Breast epithelium (tissue), 4 donors: Measurements from ENCODE around the gene C6orf118. TPM values are rescaled to one million over a fixed set of nuclear protein-coding genes. Genes with fewer than 3 reads are reported as not detected.

Experiments
- DNase-seq, 2 donors: peaks; one replicate each; pipeline ENCODE4 v3.0.0-alpha.2; 2019; ENCODE audit warnings: low spot score in 2 of 2
- H3K27ac ChIP-seq, 2 donors: fragments of 200-600 bp; sonication (generic) in 1 of 2; one replicate each; pipeline ENCODE4 v1.5.1; 2016 to 2019; ENCODE audit warnings: mild to moderate bottlenecking in 1 of 2
- H3K27me3 ChIP-seq, 2 donors: fragments of 200-600 bp; sonication (generic) in 1 of 2; one replicate each; pipeline versions ENCODE4 v1.5.1 to v1.6.0; 2017 to 2019; ENCODE audit warnings: control low read depth in 1 of 2, mild to moderate bottlenecking in 1 of 2
- H3K36me3 ChIP-seq: fragments of 200-600 bp; one replicate; pipeline ENCODE4 v1.5.1; 2019
- H3K4me1 ChIP-seq, 2 donors: fragments of 200-600 bp; sonication (generic); one replicate each; pipeline ENCODE4 v1.5.1; 2016 to 2019; ENCODE audit warnings: control low read depth in 1 of 2
- H3K4me3 ChIP-seq, 3 donors: fragments of 200-600 bp; sonication (generic); 1 replicate in 2 of 3; 2 replicates in 1 of 3; pipeline ENCODE4 v1.5.1; 2016 to 2019; ENCODE audit warnings: mild to moderate bottlenecking in 3 of 3, moderate library complexity in 2 of 3
- H3K9me3 ChIP-seq, 2 donors: fragments of 200-600 bp; sonication (generic) in 1 of 2; one replicate each; pipeline ENCODE4 v1.5.1; 2016 to 2019; ENCODE audit warnings: control low read depth in 1 of 2
- POLR2A ChIP-seq: fragments of 450-650 bp; IDR thresholded peaks from one replicate; pipeline ENCODE4 v1.6.1; 2016; ENCODE audit warnings: antibody characterized with exemption, mild to moderate bottlenecking, moderate library complexity
- POLR2AphosphoS5 ChIP-seq, 3 donors: sonication (generic); formaldehyde crosslinking; IDR thresholded peaks; one replicate each; pipeline ENCODE4 v1.6.1; 2017; ENCODE audit warnings: antibody characterized with exemption in 3 of 3
- intact Hi-C: fragments of 100-400 bp; cut with DNase I; formaldehyde crosslinking; loops from one replicate; pipeline ENCODE4 v1.15.1; 2023; ENCODE audit warnings: low total_unique reads
- total RNA-seq, 3 donors: library from RNA; depleted of rRNA; stranded (reverse); fragments of >200 nt; gene quantifications; one replicate each; pipeline ENCODE4 v1.1.0, GENCODE V29; 2016
- TF ChIP-seq, protein P1 (sequence below), 3 donors: fragments of 450-650 bp; IDR thresholded peaks; one replicate each; pipeline ENCODE4 v1.5.1; 2016 to 2017; ENCODE audit warnings: antibody characterized with exemption in 3 of 3, mild to moderate bottlenecking in 3 of 3, moderate library complexity in 3 of 3

The C6orf118 gene
- total RNA-seq, 3 donors from 2014 or later: not detected

DNA sequence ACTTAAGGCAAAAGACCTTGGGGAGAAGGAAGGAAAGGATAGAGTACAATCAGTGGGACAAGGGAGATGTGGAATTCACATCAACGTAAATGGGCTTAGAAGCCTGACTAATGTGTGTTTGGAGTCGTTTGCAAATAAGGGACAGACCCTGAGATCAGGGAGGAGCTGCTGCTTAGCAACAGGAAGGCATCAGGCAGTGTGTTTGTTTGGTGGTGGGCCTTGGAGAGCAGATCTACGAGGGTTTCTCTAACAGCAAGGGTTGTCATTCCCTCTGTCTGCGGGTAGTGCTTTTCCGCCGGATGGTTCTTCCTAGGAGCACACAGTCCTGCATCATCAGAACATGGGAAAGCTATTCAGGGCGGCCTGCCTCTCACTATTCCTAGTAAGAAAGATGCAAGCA is 40.4 kb downstream of the C6orf118 start:
- TF ChIP-seq, protein P1, sequence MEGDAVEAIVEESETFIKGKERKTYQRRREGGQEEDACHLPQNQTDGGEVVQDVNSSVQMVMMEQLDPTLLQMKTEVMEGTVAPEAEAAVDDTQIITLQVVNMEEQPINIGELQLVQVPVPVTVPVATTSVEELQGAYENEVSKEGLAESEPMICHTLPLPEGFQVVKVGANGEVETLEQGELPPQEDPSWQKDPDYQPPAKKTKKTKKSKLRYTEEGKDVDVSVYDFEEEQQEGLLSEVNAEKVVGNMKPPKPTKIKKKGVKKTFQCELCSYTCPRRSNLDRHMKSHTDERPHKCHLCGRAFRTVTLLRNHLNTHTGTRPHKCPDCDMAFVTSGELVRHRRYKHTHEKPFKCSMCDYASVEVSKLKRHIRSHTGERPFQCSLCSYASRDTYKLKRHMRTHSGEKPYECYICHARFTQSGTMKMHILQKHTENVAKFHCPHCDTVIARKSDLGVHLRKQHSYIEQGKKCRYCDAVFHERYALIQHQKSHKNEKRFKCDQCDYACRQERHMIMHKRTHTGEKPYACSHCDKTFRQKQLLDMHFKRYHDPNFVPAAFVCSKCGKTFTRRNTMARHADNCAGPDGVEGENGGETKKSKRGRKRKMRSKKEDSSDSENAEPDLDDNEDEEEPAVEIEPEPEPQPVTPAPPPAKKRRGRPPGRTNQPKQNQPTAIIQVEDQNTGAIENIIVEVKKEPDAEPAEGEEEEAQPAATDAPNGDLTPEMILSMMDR (IDR thresholded peaks at IDR 0.05): no peak
- TF ChIP-seq POLR2A (no peak), POLR2AphosphoS5 (IDR thresholded peaks at IDR 0.05) (no peak)
- Histone ChIP-seq H3K4me1 (no peaks in the 10 kb centered on the region), H3K4me3 (no peak overlapping the region), H3K27ac (no peak overlapping the region), H3K27me3 (no peaks in the 10 kb centered on the region), H3K9me3 (no peaks in the 10 kb centered on the region), H3K36me3 (no peaks in the 10 kb centered on the region)
- intact Hi-C loops: no loop called here
- DNase-seq: no peak

DNA sequence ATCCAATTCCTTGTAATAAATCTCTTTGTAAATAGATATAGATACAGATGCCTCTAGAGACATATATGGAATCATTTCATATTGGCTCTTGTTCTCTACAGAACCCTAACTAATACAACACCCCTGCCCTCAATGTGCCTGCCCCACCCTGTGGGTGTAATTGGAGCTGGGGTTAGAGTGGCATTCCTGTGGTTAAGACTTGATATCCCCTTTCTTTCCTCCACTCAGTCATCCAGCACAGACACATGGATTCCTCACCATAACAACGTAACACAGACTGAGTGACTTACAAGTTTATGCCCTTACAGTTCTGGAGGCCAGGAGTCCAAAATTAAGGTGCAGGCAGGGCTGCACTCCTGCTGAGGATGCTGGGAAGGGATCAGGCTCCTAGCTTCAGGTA is 42.8 kb downstream of the C6orf118 start:
- no peak overlapping the region for H3K27ac ChIP-seq
- H3K36me3 ChIP-seq: no peaks in the 10 kb centered on the region
- DNase-seq: no peak
- H3K4me3 ChIP-seq: no peak overlapping the region
- no peaks in the 10 kb centered on the region for H3K4me1 ChIP-seq
- H3K9me3 ChIP-seq: no peaks in the 10 kb centered on the region
- TF ChIP-seq POLR2AphosphoS5 (IDR thresholded peaks at IDR 0.05) (no peak), POLR2A (no peak)
- TF ChIP-seq, protein P1 (IDR thresholded peaks at IDR 0.05): no peak
- intact Hi-C loops: no loop called here
- no peaks in the 10 kb centered on the region for H3K27me3 ChIP-seq

DNA sequence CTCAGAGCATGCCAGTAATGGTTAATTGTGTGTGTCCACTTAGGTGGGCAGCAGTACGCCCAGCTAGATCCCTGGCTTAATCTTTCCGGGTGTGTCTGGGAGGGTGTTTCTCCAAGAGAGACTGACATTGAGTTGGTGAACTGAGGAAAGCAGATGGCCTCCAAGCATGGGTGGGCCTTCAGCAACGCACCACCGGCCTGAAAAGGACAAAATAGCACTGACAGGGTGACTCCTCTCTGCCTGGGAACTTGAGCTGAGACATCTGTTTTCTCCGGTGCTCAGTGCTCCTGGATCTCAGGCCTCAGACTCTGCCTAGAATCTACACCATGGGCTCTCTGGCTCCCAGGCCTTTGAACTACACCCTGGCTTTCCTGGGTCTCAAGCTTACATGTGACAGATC is 43.2 kb downstream of the C6orf118 start:
- Histone ChIP-seq H3K36me3 (no peaks in the 10 kb centered on the region), H3K4me3 (no peak overlapping the region), H3K4me1 (no peaks in the 10 kb centered on the region), H3K27me3 (no peaks in the 10 kb centered on the region), H3K27ac (no peak overlapping the region), H3K9me3 (no peaks in the 10 kb centered on the region)
- DNase-seq: no peak
- intact Hi-C loops: no loop called here
- TF ChIP-seq POLR2A (no peak), POLR2AphosphoS5 (IDR thresholded peaks at IDR 0.05) (no peak)
- TF ChIP-seq, protein P1 (IDR thresholded peaks at IDR 0.05): no peak

DNA sequence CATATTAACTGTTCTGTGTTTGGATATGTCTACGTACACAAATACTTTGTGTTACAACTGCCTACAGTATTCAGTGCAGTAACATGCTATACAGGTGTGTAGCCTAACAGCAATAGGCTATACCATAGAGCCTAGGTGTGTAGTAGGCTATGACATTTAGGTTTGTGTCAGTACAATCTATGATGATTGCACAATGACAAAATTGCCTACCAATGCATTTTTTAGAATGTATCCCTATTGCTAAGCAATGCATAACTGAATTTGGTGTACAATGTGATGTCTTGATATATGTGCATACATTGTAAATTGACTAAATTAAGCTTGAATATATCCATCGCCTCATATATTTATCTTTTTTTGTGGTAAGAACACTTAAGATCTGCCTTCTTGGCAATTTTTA is 48.9 kb downstream of the C6orf118 start:
- DNase-seq: no peak
- intact Hi-C loops: no loop called here
- Histone ChIP-seq H3K36me3 (no peaks in the 10 kb centered on the region), H3K27me3 (no peaks in the 10 kb centered on the region), H3K9me3 (peaks cover 21 to 27% of the 10 kb centered on the region in 2 donors), H3K4me1 (no peaks in the 10 kb centered on the region), H3K4me3 (no peak overlapping the region), H3K27ac (no peak overlapping the region)
- TF ChIP-seq POLR2AphosphoS5 (IDR thresholded peaks at IDR 0.05): no peak
- TF ChIP-seq, protein P1 (IDR thresholded peaks at IDR 0.05): no peak
- no peak for TF ChIP-seq POLR2A

DNA sequence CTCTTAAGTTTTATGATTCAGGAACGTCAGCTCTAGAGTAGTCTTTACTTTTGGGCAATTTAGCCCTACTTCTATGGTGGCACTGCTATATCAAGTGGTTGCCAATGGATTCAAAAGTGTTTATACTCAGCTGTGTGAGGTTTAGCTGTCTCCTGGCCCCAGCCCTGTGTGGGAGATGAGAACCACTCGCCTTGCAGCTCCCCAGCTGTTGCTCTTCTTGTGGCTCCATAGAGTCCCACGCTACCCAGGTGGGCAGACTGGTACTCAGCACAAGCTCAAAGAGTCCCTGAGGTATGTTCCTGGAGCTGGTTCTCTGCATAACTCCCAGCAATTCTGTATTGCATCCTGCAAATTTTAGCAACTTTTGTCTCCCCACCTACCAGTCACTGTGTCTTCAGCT is 59.6 kb downstream of the C6orf118 start:
- Histone ChIP-seq H3K27me3 (no peaks in the 10 kb centered on the region), H3K4me3 (no peak overlapping the region), H3K4me1 (no peaks in the 10 kb centered on the region), H3K36me3 (no peaks in the 10 kb centered on the region), H3K27ac (no peak overlapping the region), H3K9me3 (no peaks in the 10 kb centered on the region)
- DNase-seq: no peak
- intact Hi-C loops: no loop called here
- TF ChIP-seq, protein P1 (IDR thresholded peaks at IDR 0.05): no peak
- TF ChIP-seq POLR2A: no peak
- TF ChIP-seq POLR2AphosphoS5 (IDR thresholded peaks at IDR 0.05): no peak
